ENCODE results near the gene SGTA.
A peak's percentile ranks its signal among the peaks of the same experiment; 100 is the strongest.

The SGTA gene

DNA sequence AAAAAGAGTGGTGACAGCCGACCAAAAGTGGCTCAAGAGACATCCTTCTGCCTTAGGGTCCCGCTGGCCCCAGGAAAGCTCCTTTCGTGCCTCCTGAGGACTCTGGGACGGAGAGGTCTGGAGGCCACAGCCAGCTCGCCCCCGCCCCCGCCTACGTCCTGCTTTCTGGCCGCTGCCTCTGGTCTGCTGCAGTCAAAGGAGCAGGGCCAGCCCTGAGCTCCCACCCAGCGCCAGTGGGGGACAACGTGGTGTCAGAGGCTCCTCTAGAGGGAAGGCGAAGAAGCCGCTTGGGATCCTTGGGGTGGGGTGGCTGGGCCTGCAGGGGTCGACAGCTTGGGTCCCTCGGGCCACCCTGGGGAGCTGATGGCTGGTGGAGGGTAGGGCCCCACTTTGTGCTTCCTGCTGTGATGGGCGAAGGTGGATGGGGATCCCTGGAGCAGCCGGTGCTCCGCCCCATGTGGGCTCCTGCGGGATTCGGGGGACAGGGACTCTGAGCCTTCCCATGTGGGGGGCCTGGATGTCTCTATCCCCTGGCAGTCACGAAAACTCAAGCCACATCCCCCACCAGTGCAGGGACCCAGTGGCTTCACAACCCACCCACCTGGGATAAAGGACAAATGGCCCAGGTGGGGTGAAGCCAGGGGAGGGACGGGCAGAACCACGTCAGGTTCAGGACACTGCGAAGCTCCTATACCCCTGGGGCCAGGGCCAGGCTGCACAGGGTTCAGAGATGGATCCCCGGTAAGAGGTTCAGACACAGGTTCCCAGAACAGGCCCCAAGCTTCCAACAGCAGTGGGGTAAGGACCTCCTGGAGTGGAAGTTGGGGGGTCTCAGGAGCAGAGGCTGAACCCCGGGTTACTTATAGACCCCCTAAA is 52.9 kb downstream of the SGTA start:
- peaks cover 12% of the 10 kb centered on the region for H3K36me3 Mint-ChIP-seq (ENCODE audit: low read depth)

DNA sequence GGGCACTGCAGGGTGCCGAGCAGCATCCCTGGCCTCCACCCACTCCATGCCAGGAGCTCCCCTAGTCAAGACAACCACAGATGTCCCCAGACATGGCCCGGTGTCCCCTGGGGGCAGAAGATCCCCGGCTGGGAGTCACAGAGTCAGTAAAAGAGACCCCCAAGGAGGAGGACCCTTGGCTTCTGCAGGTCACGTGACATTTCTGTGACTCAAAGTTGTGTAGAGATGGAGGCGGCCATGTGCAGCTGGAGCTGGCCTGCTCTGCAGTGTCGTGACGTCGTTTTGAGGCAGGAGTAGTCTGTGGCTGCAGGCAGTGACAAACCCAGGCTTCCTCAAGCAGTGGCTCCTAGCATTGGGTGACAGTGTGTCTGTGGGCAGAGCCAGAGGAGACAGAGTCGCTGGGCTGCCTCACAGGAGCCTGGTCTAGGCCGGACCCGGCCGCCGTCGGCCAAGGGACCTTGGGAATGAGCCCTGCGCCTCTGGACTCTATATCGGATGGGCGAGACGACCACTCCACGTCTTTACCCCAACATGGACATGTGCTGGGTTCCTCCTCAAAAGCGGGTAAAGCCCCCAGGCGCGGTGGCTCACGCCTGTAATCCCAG is 54.2 kb downstream of the SGTA start:
- Mint-ChIP-seq H3K4me3 (no peak overlapping the region), H3K4me1 (ENCODE audit: low read depth) (no peaks in the 10 kb centered on the region), H3K27ac (no peak overlapping the region), H3K36me3 (ENCODE audit: low read depth) (peaks cover 4% of the 10 kb centered on the region), H3K27me3 (ENCODE audit: low read depth) (peaks cover 5% of the 10 kb centered on the region), H3K9me3 (no peaks in the 10 kb centered on the region)
- no peak for DNase-seq (ENCODE audit: low spot score)

More for the DNA sequence above, 52.9 kb downstream of the SGTA start:
- DNase-seq (ENCODE audit: low spot score) = no peak
- Mint-ChIP-seq H3K27me3 (ENCODE audit: low read depth) (peaks cover 3% of the 10 kb centered on the region), H3K9me3 (no peaks in the 10 kb centered on the region), H3K4me3 (no peak overlapping the region), H3K27ac (no peak overlapping the region), H3K4me1 (ENCODE audit: low read depth) (no peaks in the 10 kb centered on the region)

- no peak overlapping the region for H3K27ac Mint-ChIP-seq
- H3K4me1 Mint-ChIP-seq (ENCODE audit: low read depth) = no peaks in the 10 kb centered on the region
- peaks cover 5% of the 10 kb centered on the region for H3K27me3 Mint-ChIP-seq (ENCODE audit: low read depth)
- H3K9me3 Mint-ChIP-seq = no peaks in the 10 kb centered on the region
- no peaks in the 10 kb centered on the region for H3K36me3 Mint-ChIP-seq (ENCODE audit: low read depth)
- no peak for DNase-seq (ENCODE audit: low spot score)
- H3K4me3 Mint-ChIP-seq = no peak overlapping the region
Measured at GRCh38 chr19:2727640-2727944, 55.5 kb downstream of the SGTA start.

DNA sequence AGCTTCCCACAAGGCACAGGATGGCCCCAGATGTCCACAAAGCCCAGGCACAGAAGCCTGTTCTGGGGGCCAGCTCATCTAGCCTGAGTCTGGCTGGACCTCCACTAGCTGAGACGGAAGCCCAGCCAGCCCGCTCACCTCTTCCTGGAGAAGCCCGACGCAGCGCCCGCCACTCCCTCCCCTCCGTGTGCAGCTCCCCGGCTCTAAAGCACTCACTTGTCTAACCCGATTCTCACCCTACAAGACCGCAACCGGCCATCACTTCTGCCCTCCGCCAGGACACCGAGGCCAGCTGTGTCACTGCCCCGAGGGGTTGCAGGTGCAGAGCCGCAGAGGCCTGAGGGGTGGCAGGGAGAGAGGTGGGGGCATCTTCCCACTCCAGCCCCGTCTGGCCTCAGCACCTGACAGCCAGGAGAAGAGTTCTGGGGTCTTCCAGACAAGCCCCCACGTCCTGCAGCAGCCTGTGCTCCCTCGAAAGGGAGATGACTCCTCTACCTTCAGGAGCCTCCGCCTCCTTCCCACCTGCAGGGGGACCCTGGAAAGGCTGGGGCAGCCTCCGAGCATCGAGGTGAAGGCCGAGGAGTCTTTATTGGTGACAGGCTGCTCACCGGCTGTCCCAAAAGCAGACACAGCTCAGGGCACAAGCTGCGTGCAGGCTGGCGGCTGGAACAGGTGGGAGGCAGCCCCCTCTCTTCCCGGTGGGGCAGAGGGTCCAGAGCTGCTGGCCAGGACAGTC is 56.0 kb downstream of the SGTA start:
- no peaks in the 10 kb centered on the region for H3K4me1 Mint-ChIP-seq (ENCODE audit: low read depth)
- H3K27me3 Mint-ChIP-seq (ENCODE audit: low read depth) = peaks cover 10% of the 10 kb centered on the region
- DNase-seq (ENCODE audit: low spot score) = no peak
- H3K36me3 Mint-ChIP-seq (ENCODE audit: low read depth) = no peaks in the 10 kb centered on the region
- no peak overlapping the region for H3K4me3 Mint-ChIP-seq
- no peak overlapping the region for H3K27ac Mint-ChIP-seq
- no peaks in the 10 kb centered on the region for H3K9me3 Mint-ChIP-seq

DNA sequence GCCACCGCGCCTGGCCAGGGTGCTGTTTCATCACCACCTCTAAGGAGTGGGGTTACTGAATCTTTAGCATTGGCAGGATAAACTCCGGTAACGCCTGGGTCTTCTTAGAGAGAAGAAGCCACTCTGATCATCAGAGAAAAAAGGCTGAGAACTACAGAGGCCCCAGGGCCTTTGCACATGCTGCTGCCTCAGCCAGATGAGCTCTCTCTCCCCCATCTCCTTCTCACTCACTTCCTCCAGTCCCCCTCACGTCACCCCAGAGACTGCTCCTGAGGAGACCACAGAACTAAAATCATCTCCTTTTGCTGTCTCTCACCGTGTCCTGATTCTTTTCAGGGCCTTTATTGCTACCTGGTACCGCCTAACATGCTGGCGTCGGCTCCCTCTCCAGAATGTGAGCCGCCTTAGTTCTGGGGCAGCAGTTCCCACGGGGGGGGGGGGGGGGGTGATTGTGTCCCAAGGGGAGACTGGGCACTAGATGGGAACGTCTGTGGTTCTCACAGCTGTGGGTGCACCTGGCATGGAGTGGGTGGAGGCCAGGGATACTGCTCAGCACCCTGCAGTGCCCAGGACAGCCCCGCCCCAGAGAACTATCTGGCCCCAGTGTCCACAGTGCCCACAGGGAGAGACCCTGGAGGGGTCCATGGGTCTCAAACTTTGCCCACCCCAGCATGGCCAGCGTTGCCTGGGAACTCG is 56.8 kb downstream of the SGTA start:
- H3K4me1 Mint-ChIP-seq (ENCODE audit: low read depth) = no peaks in the 10 kb centered on the region
- no peak overlapping the region for H3K27ac Mint-ChIP-seq
- no peak overlapping the region for H3K4me3 Mint-ChIP-seq
- no peaks in the 10 kb centered on the region for H3K36me3 Mint-ChIP-seq (ENCODE audit: low read depth)
- no peaks in the 10 kb centered on the region for H3K9me3 Mint-ChIP-seq
- peaks cover 16% of the 10 kb centered on the region for H3K27me3 Mint-ChIP-seq (ENCODE audit: low read depth)
- no peak for DNase-seq (ENCODE audit: low spot score)

DNA sequence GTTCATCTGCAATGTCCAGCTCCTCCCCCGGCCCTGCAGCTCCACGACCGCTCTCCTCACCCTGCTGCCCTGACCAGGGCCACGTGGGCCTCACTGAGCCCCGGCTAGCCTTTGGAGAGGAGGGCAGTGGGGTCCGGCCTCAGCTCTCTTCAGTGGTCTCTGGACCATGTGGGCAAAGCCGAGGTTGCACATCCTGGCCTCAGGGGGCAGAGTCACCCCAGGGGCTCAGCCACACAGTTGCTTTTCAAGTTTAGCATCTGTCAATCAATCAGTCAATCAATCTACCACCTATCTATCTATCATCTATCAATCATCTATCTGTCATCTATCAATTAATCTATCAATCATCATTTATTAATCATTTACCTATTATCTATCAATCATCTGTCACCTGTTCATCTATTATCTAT is 58.9 kb downstream of the SGTA start:
- Mint-ChIP-seq H3K9me3 (no peaks in the 10 kb centered on the region), H3K27ac (no peak overlapping the region), H3K27me3 (ENCODE audit: low read depth) (peaks cover 23% of the 10 kb centered on the region), H3K4me3 (no peak overlapping the region), H3K4me1 (ENCODE audit: low read depth) (peaks cover 2% of the 10 kb centered on the region), H3K36me3 (ENCODE audit: low read depth) (no peaks in the 10 kb centered on the region)
- DNase-seq (ENCODE audit: low spot score) = no peak

DNA sequence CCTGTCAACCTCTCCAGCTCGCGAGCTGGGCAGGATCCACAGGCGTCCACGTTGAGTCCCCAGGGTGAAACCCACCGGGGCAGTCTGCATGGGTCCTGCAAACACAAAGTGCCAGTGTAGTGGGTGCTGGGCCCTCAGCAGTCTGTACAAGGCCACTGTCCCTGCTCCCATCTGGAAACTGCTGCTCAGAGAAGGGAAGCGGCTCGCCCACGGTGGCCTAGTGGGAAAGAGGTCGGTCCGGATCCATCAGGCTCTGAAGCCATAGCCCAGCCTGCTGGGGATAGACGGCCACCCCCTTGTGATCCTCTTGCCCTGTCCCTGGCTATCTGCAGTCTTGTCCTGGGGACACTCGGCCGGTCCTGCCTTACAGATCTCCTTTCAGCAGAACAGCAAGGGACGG is 59.3 kb downstream of the SGTA start:
- H3K4me1 Mint-ChIP-seq (ENCODE audit: low read depth) = peaks cover 2% of the 10 kb centered on the region

GRCh38 chr19:2723345-2723715 is 59.7 kb downstream of the SGTA start:
- H3K4me3 Mint-ChIP-seq = no peak overlapping the region
- DNase-seq (ENCODE audit: low spot score) = no peak
- H3K27ac Mint-ChIP-seq = no peak overlapping the region
- no peaks in the 10 kb centered on the region for H3K36me3 Mint-ChIP-seq (ENCODE audit: low read depth)
- peaks cover 2% of the 10 kb centered on the region for H3K4me1 Mint-ChIP-seq (ENCODE audit: low read depth)
- H3K27me3 Mint-ChIP-seq (ENCODE audit: low read depth) = peaks cover 27% of the 10 kb centered on the region
- H3K9me3 Mint-ChIP-seq = no peaks in the 10 kb centered on the region

More for the DNA sequence above, 59.3 kb downstream of the SGTA start:
- Mint-ChIP-seq H3K27me3 (ENCODE audit: low read depth) (peaks cover 27% of the 10 kb centered on the region), H3K36me3 (ENCODE audit: low read depth) (no peaks in the 10 kb centered on the region), H3K27ac (no peak overlapping the region), H3K4me3 (no peak overlapping the region), H3K9me3 (no peaks in the 10 kb centered on the region)
- DNase-seq (ENCODE audit: low spot score) = no peak

DNA sequence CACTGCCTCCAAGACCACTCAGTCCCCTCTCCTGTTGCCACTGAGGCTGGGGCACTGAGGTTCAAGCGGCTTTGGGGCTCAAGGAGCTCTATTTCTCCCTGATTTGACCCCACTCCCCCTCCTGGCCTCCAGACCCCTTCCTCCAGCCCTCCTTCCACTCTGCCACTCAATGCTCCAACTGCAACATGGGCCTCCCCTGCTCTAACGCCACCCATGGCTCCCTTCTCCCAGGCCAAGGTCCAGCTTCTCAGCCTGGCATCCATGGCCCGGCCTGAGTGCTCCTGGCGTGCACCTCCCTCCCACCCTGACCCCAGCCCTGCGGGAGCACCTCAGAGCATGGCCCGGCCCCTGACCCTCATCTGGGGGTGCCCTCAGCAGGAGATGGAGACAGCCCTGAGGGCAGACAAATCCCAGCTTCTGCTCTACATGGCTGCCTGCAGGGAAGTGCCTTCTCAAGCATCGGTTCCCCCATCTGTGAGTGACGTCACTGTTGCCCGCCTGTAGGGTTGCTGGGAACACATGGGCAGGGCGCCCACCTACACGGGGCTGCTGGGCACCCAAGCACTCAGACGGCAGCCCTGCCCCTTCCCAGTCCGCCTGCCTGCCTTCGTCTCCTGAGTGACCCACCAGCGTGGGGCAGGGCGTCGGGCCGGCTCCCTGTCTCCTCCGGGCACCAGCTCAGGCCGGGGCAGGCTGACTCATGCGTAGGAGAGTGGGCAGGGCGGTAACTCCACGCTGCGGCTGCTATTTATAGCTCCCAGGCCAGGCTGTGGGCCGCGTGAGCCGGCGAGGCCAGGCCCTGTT is 60.3 kb downstream of the SGTA start:
- Mint-ChIP-seq H3K27ac (no peak overlapping the region), H3K4me3 (no peak overlapping the region), H3K4me1 (ENCODE audit: low read depth) (peaks cover 2% of the 10 kb centered on the region), H3K9me3 (no peaks in the 10 kb centered on the region), H3K27me3 (ENCODE audit: low read depth) (peaks cover 27% of the 10 kb centered on the region), H3K36me3 (ENCODE audit: low read depth) (no peaks in the 10 kb centered on the region)
- no peak for DNase-seq (ENCODE audit: low spot score)

- Mint-ChIP-seq H3K36me3 (ENCODE audit: low read depth) (no peaks in the 10 kb centered on the region), H3K27me3 (ENCODE audit: low read depth) (peaks cover 27% of the 10 kb centered on the region), H3K4me3 (peak overlapping the region; percentile 9), H3K9me3 (no peaks in the 10 kb centered on the region), H3K4me1 (ENCODE audit: low read depth) (peaks cover 2% of the 10 kb centered on the region), H3K27ac (no peak overlapping the region)
- no peak for DNase-seq (ENCODE audit: low spot score)
Measured at GRCh38 chr19:2721570-2722540, 61.2 kb downstream of the SGTA start.

- Mint-ChIP-seq H3K27me3 (ENCODE audit: low read depth) (peaks cover 24% of the 10 kb centered on the region), H3K4me3 (peak within 1 kb of the TSS; percentile 9), H3K36me3 (ENCODE audit: low read depth) (peaks cover under 1% of the 10 kb centered on the region), H3K27ac (no peak within 1 kb of the TSS), H3K4me1 (ENCODE audit: low read depth) (peaks cover 2% of the 10 kb centered on the region), H3K9me3 (peaks cover under 1% of the 10 kb centered on the region)
- DNase-seq (ENCODE audit: low spot score) = no peak
Measured at GRCh38 chr19:2720777-2721569, 62.1 kb downstream of the SGTA start, which contains the start of gene DIRAS1. TSS of gene DIRAS1 (minus strand) at chr19:2721372. CDS start at chr19:2717806, 3,566 bp downstream.
